Body of pancreas (tissue), 4 donors: ENCODE results near the gene EPC2. TPM values are rescaled to one million over a fixed set of nuclear protein-coding genes. Genes with fewer than 3 reads are reported as not detected.
"Not testable (repeated sequence)": the region's sequence is repeated elsewhere in the genome, so short reads cannot be mapped to it uniquely, and the experiment has no call there.

Experiments used
- ATAC-seq: fragments of 150-250 bp; one replicate; pipeline ENCODE4 v1.9.1; 2016
- DNase-seq, 4 donors: peaks; one replicate each; pipeline ENCODE4 v3.0.0-alpha.2; 2019
- H3K27ac ChIP-seq, 4 donors: fragments of 200-600 bp; sonication (generic); 1 replicate in 3 of 4; 2 replicates in 1 of 4; pipeline versions ENCODE4 v1.5.1 to v1.6.1; 2016 to 2019; ENCODE audit warnings: mild to moderate bottlenecking in 1 of 4, mixed read lengths in 1 of 4, moderate library complexity in 1 of 4
- H3K27me3 ChIP-seq, 2 donors: fragments of 200-600 bp; sonication (generic); one replicate each; pipeline ENCODE4 v1.6.0; 2016; ENCODE audit warnings: mild to moderate bottlenecking in 1 of 2
- H3K36me3 ChIP-seq, 2 donors: fragments of 200-600 bp; sonication (generic); replicated peaks in 1 of 2; 2 replicates each; pipeline ENCODE4 v1.5.1; 2016; ENCODE audit warnings: low read depth in 2 of 2; ENCODE audit not compliant: insufficient read depth in 1 of 2
- H3K4me1 ChIP-seq: fragments of 200-600 bp; sonication (generic); one replicate; pipeline ENCODE4 v1.6.0; 2016
- H3K4me3 ChIP-seq, 2 donors: fragments of 200-600 bp; sonication (generic); 1 replicate in 1 of 2; 2 replicates in 1 of 2; pipeline ENCODE4 v1.5.1; 2016 to 2019
- H3K9me3 ChIP-seq, 3 donors: fragments of 200-600 bp; sonication (generic); 1 replicate in 2 of 3; 2 replicates in 1 of 3; pipeline ENCODE4 v1.5.1; 2016
- POLR2A ChIP-seq, 3 donors: fragments of 450-650 bp; IDR thresholded peaks; one replicate each; pipeline ENCODE4 v1.6.1; 2016; ENCODE audit warnings: antibody characterized with exemption in 3 of 3, mild to moderate bottlenecking in 2 of 3
- WGBS, 2 donors: methylation state at CpG; one replicate each; pipeline ENCODE4 v1.1.5; 2017; 5-methylcytosine and 5-hydroxymethylcytosine counted together
- intact Hi-C: fragments of 100-400 bp; cut with DNase I; formaldehyde crosslinking; loops from one replicate; pipeline ENCODE4 v1.15.1; 2023
- total RNA-seq, 2 donors: library from RNA; depleted of rRNA; stranded (reverse); fragments of >200 nt; gene quantifications; one replicate each; pipeline ENCODE4 v1.1.0, GENCODE V29; 2016
- TF ChIP-seq, protein P1 (sequence below), 7 experiments: fragments of 450-650 bp in 4 of 7; fragments of 200-600 bp in 3 of 7; sonication (generic) in 3 of 7; IDR thresholded peaks; one replicate each; pipeline ENCODE4 v1.5.1; 2016 to 2019; ENCODE audit warnings: antibody characterized with exemption in 7 of 7

Gene EPC2
- total RNA-seq, 2 donors from 2014 or later, result 19.2 to 21.1 TPM

DNA sequence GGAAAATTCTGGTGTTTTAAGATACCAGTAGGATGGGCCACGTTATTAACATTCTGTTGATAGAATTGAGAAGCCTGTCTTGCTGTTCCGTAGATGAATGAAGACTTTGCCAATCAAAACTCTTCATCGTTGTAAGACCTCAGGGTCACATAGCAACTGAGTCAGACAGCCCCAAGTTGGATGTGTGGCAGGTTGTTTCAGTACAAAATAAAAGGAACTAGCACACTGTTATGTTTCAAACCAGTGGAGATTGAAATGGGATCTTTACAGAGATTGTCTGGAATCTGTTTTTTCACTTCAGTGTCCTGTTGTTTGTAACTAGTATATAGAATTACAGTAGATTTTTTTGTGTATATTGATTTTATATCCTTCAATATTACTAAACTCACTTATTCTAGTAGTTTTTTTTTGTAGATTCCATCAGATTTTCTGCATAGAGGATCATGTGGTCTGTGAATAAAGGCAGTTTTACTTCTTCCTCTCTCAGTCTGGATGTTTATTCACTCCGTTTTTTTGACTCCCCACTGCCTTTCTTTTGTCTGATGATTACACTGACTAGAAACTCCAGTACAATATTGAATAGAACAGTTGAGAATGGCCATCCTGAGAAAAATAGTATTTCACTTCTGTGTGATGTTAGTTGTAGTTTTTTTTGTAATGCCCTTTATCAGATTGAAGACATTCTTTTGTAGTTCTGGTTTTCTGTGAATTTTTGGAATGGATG is 22.7 kb downstream of the EPC2 start:
- Histone ChIP-seq H3K9me3 (no peaks in the 10 kb centered on the region), H3K27me3 (no peaks in the 10 kb centered on the region), H3K36me3 (no peaks in the 10 kb centered on the region), H3K4me1 (peaks cover 16% of the 10 kb centered on the region), H3K27ac (no peak overlapping the region), H3K4me3 (no peak overlapping the region)
- TF ChIP-seq POLR2A (IDR thresholded peaks at IDR 0.05), result no peak
- TF ChIP-seq, protein P1, sequence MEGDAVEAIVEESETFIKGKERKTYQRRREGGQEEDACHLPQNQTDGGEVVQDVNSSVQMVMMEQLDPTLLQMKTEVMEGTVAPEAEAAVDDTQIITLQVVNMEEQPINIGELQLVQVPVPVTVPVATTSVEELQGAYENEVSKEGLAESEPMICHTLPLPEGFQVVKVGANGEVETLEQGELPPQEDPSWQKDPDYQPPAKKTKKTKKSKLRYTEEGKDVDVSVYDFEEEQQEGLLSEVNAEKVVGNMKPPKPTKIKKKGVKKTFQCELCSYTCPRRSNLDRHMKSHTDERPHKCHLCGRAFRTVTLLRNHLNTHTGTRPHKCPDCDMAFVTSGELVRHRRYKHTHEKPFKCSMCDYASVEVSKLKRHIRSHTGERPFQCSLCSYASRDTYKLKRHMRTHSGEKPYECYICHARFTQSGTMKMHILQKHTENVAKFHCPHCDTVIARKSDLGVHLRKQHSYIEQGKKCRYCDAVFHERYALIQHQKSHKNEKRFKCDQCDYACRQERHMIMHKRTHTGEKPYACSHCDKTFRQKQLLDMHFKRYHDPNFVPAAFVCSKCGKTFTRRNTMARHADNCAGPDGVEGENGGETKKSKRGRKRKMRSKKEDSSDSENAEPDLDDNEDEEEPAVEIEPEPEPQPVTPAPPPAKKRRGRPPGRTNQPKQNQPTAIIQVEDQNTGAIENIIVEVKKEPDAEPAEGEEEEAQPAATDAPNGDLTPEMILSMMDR (IDR thresholded peaks at IDR 0.05), result no peak
- intact Hi-C loops, result no loop called here
- DNase-seq (no peak), ATAC-seq (no peak)
- 44 to 54% methylated on average over 4 of the region's 4 CpGs for WGBS, 2 donors

DNA sequence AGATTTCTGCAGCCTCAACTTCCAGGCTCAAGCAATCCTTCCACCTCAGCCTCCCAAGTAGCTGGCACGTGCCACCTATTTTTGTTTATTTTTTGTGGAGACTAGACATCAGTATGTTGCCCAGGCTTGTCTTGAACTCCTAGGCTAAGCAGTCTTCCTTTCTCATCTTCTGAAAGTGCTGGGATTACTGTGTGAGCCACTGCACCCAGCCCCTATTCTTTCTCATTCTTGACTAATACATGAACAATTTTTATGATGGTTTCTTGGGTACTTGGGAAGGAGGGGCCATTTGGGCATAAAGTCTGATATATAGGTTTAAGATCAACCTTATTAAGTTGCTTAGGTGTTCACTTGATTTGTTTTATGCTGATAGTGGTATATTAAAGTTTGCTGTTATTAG is 26.2 kb downstream of the EPC2 start:
- no peak for ATAC-seq
- Histone ChIP-seq H3K27me3 (no peaks in the 10 kb centered on the region), H3K36me3 (no peaks in the 10 kb centered on the region), H3K27ac (no peak overlapping the region), H3K4me1 (peaks cover 20% of the 10 kb centered on the region), H3K4me3 (no peak overlapping the region), H3K9me3 (no peaks in the 10 kb centered on the region)
- TF ChIP-seq, protein P1 (IDR thresholded peaks at IDR 0.05), result no peak
- no peak for TF ChIP-seq POLR2A (IDR thresholded peaks at IDR 0.05)
- DNase-seq, result no peak
- WGBS, 2 donors, result 70 to 76% methylated on average over 1 of the region's 1 CpG
- intact Hi-C loops, result no loop called here

DNA sequence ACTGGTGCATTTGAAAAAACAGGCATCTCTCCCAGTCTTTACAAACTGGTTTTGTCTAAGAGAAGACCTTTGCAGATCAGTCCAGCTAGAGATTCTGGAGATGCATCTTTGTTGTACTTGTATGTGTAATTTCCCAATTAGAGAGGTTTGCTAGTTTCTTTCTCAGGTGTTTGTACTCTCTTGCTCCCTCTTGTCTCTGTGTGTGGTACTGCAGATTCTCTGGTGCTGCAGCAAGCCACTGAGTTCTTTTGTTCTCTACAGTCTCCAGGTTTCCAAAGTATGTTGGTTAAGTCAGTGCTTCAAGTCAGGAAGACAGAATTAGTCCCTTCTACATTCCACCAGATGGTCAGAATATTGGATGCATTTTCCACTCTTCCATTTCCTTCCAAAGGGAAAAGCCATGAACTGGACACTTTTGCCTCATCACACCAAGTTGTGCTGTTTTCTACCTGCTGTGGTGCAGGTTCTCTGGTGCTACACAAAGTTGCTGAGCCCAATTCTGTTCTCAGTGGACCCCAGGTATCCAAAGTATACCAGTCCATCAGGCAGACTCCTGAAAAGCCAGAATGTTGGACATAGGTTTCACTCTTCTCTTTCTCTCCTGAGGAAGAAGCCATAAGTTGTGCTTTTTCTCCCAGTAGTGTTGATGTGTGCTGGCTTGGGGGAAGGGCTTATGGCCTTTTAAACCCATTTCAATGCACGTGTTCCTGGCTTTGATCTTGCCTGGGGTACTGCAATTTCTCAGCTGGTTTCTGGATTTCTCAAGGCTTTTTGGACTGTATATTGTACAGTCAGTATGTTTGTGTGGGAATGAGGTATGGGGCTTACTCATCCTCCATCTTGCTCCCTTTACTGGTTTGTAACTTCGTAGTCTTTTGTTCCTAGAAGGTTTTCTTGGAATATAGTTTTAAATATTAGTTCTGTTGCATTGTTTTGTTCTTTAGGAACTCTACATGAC is 29.8 kb downstream of the EPC2 start:
- Histone ChIP-seq H3K27ac (no peak overlapping the region), H3K27me3 (no peaks in the 10 kb centered on the region), H3K4me1 (peaks cover 5% of the 10 kb centered on the region), H3K9me3 (no peaks in the 10 kb centered on the region), H3K4me3 (no peak overlapping the region), H3K36me3 (no peaks in the 10 kb centered on the region)
- WGBS, 2 donors, result 83 to 84% methylated on average over 2 of the region's 2 CpGs
- no peak for ATAC-seq
- intact Hi-C loops, result no loop called here
- peak in 1 of 4 donors; percentile 9 for DNase-seq
- TF ChIP-seq, protein P1 (IDR thresholded peaks at IDR 0.05), result peak in 6 of 7 experiments; percentile 28 to 35 (median 29)
- no peak for TF ChIP-seq POLR2A (IDR thresholded peaks at IDR 0.05)

DNA sequence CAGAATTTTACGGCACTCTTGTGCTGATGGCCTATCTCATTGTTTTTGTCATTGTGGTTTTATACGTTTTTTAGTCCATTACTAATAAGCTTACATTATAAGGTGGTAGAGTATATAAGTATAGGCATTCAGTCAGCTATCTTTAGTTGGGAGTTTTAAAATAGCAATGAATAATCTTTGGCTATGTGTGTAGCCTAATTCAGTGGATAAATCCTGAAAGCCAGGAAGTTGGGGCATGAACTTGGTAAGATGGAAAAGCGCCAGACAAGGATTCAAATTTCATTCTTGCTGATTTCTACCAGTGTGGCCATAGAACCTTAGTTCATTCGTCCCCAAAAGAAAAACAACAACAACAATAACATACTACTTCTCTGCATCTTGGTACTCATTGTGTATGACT is 31.2 kb downstream of the EPC2 start:
- DNase-seq, result no peak
- WGBS, 2 donors, result 57 to 72% methylated on average over 4 of the region's 4 CpGs
- no peak overlapping the region for H3K27ac ChIP-seq

DNA sequence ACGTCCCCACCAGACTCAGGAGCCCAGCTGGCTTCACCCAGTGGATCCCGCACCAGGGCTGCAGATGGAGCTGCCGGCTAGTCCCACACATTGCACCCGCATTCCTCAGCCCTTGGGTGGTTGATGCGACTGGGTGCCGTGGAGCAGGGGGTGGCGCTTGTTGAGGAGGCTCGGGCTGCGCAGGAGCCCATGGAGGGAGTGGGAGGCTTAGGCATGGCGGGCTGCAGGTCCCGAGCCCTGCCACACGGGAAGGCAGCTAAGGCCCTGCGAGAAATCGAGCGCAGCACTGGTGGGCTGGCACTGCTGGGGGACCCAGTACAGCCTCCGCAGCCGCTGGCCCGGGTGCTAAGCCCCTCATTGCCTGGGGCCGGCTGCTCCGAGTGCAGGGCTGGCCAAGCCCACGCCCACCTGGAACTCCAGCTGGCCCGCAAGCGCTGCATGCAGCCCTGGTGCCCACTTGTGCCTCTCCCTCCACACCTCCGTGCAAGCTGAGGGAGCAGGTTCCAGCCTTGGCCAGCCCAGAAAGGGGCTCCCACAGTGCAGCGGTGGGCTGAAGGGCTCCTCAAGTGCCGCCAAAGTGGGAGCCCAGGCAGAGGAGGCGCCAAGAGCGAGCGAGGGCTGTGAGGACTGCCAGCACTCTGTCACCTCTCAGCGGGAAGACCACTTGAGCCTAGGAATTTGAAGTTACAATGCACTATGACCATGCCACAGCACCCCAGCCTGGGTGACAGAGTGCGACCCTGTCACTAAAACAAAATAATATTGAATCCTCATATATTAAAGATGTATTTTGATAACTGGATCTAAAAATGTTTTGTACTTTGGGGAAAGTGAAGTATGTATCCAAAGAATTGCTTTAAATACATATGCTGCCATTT is 34.0 kb downstream of the EPC2 start:
- H3K9me3 ChIP-seq, H3K27me3 ChIP-seq, H3K27ac ChIP-seq, H3K36me3 ChIP-seq, ATAC-seq, H3K4me3 ChIP-seq, intact Hi-C loops, DNase-seq: not testable (repeated sequence)
- H3K4me1 ChIP-seq, result peaks cover 19% of the 10 kb centered on the region
- WGBS, 2 donors, result 93 to 98% methylated on average over 6 to 31 of the region's 31 CpGs

More for the DNA sequence above, 31.2 kb downstream of the EPC2 start:
- Histone ChIP-seq H3K9me3 (no peaks in the 10 kb centered on the region), H3K4me3 (no peak overlapping the region), H3K4me1 (peaks cover 17% of the 10 kb centered on the region), H3K36me3 (no peaks in the 10 kb centered on the region), H3K27me3 (no peaks in the 10 kb centered on the region)
- intact Hi-C loops, result no loop called here
- TF ChIP-seq, protein P1 (IDR thresholded peaks at IDR 0.05), result no peak
- no peak for TF ChIP-seq POLR2A (IDR thresholded peaks at IDR 0.05)
- no peak for ATAC-seq
